Keratinocyte (primary cell): ENCODE data around the gene SPATS2.

ENCODE experiments used
- CTCF ChIP-seq, 3 experiments: IDR thresholded peaks in 1 of 3; conservative IDR thresholded peaks in 1 of 3; optimal IDR thresholded peaks in 1 of 3; 2 replicates in 2 of 3; 3 replicates in 1 of 3; pipeline versions ENCODE3 to v1.5.1; 2011; ENCODE audit warnings: low read length in 3 of 3, mild to moderate bottlenecking in 3 of 3, moderate library complexity in 2 of 3, control low read depth in 1 of 3, inconsistent platforms in 1 of 3; ENCODE audit not compliant: insufficient read depth in 2 of 3; ENCODE audit errors: extremely low read depth in 1 of 3
- EZH2 ChIP-seq: IDR thresholded peaks from one replicate; pipeline ENCODE4 v1.6.1; 2012; ENCODE audit warnings: inconsistent platforms, mild to moderate bottlenecking, low read length, moderate library complexity

GRCh38 chr12:49501895-49502294 is 134.6 kb downstream of the SPATS2 start:
- no peak for TF ChIP-seq CTCF (optimal IDR thresholded peaks at IDR 0.05 in 1 of 3, IDR thresholded peaks at IDR 0.05 in 1 of 3, conservative IDR thresholded peaks at IDR 0.05 in 1 of 3; ENCODE audit: extremely low read depth in 1 of 3, insufficient read depth in 2 of 3, low read length in 3 of 3)
- TF ChIP-seq EZH2, result no peak
